ENCODE results near the gene SMTNL1.
A peak's percentile ranks its signal among the peaks of the same experiment; 100 is the strongest.

Gene SMTNL1

DNA sequence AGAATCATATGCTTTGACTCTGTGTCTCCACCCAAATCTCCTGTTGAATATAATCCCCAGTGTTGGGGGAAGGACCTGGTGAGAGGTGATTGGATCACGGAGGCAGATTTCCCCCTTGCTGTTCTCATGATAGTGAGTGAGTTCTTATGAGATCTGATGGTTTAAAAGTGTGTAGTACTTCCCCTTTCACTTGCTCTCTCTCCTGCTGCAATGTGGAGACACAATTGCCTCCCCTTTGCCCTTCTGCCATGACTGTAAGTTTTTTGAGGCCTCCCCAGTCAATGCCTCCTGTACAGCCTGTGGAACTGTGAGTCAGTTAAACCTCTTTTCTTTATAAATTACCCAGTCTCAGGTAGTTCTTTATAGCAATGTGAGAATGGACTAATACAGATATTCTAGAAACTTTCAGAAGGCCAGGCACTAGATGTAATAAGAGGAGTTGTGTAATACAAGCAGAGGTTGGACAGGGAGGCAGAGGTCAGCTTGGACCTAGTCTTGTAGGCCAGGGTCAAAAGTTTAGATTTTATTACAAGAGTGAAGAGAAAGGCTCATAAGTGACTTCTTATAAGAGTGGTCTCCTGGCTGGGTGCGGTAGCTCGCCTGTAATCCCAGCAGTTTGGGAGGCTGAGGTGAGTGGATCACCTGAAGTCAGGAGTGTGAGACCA, 50.8 kb downstream of the SMTNL1 start:
- no peak for DNase-seq (ENCODE audit: low read depth, low spot score)

DNA sequence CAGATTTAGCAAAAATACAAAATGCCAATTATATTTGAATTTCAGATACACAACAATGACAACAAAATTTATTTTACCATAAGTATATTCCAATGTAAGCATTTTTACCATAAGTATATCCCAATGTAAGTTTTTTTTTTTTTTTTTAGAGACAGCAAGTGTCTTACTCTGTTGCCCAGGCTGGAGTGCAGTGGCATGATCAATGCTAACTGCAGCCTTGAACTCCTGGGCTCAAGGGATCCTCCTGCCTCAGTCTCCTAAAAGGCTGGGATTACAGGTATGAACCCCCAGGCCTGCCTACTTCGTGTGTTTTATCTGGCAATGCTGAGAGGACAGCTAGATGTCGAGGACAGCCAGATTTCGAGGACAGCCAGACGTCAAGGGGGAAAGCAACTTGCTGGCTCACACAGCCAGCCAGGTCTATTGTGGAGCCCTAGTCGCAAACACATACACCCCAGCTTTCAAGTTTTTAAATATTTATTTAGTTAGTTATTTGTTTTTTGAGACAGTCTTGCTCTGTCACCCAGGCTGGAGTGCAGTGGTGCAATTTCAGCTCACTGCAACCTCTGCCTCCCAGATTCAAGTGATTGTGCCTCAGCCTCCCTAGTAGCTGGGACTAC, 59.0 kb downstream of the SMTNL1 start:
- DNase-seq (ENCODE audit: low read depth, low spot score), result no peak

GRCh38 chr11:57597461-57597915, 60.1 kb downstream of the SMTNL1 start, which contains the start of gene SERPING1:
TSS of gene SERPING1 (plus strand) at chr11:57597685. CDS start at chr11:57598271, 586 bp downstream.
- DNase-seq (ENCODE audit: low read depth, low spot score), result no peak

DNA sequence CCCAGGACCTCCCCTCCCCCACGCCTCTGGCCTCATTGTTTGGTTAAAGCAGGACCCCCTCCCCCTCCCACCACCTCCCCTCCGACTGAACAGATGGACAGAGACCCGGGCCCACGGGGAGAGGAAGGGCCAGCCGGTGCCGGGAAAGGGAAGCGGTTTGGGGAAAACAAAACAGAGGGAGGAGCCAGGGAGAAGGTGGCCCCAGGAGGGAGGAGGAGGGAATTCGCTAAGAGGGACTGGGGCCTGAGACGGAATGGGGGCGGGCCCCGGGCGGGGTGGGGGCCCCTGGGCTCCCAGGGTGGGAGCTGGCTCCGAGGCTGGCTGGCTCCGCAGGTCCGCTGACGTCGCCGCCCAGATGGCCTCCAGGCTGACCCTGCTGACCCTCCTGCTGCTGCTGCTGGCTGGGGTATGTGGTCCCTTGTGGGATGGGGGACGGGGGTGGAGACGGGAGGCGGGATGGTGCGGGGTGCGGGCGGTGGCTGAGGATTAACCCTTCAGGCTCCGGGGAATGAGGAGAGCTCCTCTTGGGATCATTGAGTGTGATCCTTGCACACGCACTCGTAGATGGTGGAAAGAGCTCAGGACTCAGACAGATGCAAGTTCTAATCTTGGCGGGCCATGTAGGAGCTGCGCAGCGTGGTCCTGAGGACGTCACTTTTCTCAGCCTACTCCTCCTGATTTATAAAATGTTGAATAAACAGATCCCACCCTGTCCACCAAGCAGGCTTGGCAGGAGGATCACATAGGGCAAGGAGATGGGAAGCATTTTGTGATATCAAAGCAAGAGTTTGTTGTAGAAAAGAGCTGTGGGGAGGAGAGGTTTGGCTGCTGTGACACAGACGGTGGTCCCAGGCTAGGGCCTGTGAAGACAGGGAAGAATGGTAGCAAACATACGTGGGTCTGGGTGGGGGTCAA, 60.8 kb downstream of the SMTNL1 start:
- peak; percentile 86 for DNase-seq (ENCODE audit: low read depth, low spot score)

- no peak for DNase-seq (ENCODE audit: low read depth, low spot score)
Measured at GRCh38 chr11:57598831-57599155, 61.4 kb downstream of the SMTNL1 start.

DNA sequence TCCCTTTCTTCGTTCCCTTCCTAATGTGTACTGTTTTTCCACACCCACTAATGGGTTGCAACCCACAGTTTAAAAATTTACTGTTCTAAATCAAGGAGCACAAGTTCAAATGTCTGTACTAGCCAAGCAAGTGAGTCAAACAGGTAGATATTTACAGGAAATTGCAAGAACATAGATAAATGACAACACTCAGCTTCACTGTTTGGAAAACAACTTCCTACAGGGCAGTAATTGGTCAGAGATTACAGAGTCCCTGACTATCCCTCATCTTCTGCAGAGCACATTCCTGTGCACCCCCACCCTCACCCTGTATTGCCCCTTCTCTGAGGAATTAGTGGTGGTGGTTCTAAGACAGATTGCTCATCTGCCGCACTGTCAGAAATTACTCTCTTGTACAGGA, 62.0 kb downstream of the SMTNL1 start:
- no peak for DNase-seq (ENCODE audit: low read depth, low spot score)

All from iPS DF 19.7 (cell line).